ENCODE data around the gene ATXN7L1. TPM values are rescaled to one million over a fixed set of nuclear protein-coding genes. Genes with fewer than 3 reads are reported as not detected.
A peak's percentile ranks its signal among the peaks of the same experiment; 100 is the strongest.

Gene ATXN7L1
- total RNA-seq, 3 donors from 2014 or later: 19.7 to 29.5 (median 26.0) TPM

GRCh38 chr7:105680505-105681187 is 195.8 kb downstream of the ATXN7L1 start:
- no peaks in the 10 kb centered on the region for H3K36me3 ChIP-seq (ENCODE audit: low read depth)
- DNase-seq (no peak), ATAC-seq (no peak)
- no peak overlapping the region for H3K4me3 ChIP-seq
- H3K9me3 ChIP-seq: no peaks in the 10 kb centered on the region
- peaks cover 22% of the 10 kb centered on the region for H3K4me1 ChIP-seq (ENCODE audit: low read depth)
- TF ChIP-seq, protein P1, sequence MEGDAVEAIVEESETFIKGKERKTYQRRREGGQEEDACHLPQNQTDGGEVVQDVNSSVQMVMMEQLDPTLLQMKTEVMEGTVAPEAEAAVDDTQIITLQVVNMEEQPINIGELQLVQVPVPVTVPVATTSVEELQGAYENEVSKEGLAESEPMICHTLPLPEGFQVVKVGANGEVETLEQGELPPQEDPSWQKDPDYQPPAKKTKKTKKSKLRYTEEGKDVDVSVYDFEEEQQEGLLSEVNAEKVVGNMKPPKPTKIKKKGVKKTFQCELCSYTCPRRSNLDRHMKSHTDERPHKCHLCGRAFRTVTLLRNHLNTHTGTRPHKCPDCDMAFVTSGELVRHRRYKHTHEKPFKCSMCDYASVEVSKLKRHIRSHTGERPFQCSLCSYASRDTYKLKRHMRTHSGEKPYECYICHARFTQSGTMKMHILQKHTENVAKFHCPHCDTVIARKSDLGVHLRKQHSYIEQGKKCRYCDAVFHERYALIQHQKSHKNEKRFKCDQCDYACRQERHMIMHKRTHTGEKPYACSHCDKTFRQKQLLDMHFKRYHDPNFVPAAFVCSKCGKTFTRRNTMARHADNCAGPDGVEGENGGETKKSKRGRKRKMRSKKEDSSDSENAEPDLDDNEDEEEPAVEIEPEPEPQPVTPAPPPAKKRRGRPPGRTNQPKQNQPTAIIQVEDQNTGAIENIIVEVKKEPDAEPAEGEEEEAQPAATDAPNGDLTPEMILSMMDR (IDR thresholded peaks at IDR 0.05): no peak
- intact Hi-C loops (cut with DNase I, micrococcal nuclease): no loop called here

DNA sequence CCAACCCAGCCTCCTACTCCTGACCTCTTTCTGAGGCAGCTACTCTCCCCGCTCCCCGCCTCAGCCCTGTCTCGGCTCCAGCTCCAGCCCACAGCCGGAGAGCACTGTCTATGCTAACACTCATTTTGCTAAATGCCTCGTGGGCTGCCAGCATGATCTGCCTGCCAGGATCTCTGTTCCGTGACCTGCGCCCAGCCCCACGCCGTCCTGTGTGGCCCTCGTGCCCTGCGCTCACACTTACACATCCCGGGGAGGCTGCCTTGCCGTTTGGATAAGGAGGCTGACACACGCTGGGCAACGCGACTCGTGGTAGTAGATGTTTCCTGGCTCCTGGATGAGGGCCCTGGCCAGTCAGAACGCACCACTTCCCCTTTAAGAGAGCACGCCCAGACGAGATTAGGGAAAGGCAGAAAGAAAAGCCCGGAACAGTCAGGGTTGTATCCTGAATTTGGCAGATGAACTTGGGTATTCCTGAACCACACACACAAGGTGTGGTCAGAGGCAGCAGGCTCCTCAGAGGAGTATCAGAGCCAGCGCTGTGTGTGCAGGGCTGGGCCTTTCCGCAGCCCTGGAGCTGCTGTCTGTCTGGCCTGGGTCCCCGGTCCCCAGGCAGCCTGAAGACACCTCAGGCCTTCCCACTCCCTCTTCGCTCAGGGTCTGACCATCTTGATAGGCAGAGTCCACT is 197.4 kb downstream of the ATXN7L1 start:
- no peak overlapping the region for H3K4me3 ChIP-seq
- no peaks in the 10 kb centered on the region for H3K36me3 ChIP-seq (ENCODE audit: low read depth)
- intact Hi-C loops (cut with DNase I, micrococcal nuclease): no loop called here
- peaks cover 22% of the 10 kb centered on the region for H3K4me1 ChIP-seq (ENCODE audit: low read depth)
- ATAC-seq: peak; percentile 89
- TF ChIP-seq, protein P1 (IDR thresholded peaks at IDR 0.05): no peak
- DNase-seq: peak; percentile 81 to 88 (median 81)
- H3K9me3 ChIP-seq: no peaks in the 10 kb centered on the region

DNA sequence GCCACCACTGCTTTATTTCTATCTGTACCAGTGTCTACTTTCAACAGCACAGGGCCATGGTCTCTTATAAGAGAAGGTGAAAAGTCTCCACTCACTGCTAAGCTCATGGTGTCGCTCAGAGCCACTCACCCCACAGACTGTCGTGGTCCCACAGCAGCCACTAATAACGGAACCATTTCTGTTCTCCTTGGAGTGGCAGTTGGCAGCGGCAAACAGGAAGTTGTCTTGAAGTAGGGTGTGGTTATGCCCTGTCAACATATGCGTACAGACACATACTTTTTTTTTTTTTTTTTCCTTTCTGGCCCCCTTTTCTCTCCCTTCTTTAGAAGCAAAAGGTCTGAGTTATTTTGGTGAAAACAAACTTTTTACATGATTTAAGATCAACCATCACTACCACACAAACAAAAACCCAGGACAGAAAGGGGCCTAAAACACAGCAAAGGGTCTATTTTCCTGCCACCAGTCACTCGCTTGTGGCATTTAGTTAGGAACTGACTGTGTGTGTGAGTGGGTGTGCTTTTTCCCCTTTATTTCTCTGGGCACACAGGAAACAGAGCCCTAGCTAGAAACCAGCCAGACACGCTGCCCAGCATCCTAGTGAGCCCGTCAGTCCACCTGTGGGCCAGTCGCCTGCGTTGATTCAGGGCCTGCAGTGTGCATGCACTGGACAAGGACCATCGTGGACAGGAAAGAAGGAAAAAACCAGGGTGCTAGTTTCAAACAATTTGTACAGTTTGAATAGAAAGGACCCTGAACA is 198.4 kb downstream of the ATXN7L1 start:
- Histone ChIP-seq H3K4me1 (ENCODE audit: low read depth) (peaks cover 22% of the 10 kb centered on the region), H3K9me3 (no peaks in the 10 kb centered on the region), H3K36me3 (ENCODE audit: low read depth) (no peaks in the 10 kb centered on the region), H3K4me3 (no peak overlapping the region)
- peak; percentile 69 for ATAC-seq
- peak; percentile 53 to 70 (median 68) for DNase-seq
- TF ChIP-seq, protein P1 (IDR thresholded peaks at IDR 0.05): no peak
- intact Hi-C loops (cut with DNase I, micrococcal nuclease): no loop called here

- peak in 1 of 3 donors; percentile 29 for DNase-seq
These were observed 199.0 kb downstream of the ATXN7L1 start for GRCh38 chr7:105677410-105677730.

GRCh38 chr7:105675934-105676371 is 200.4 kb downstream of the ATXN7L1 start:
- DNase-seq: peak in 2 of 3 donors; percentile 46 to 76

More at GRCh38 chr7:105677410-105677730, 199.0 kb downstream of the ATXN7L1 start:
- Histone ChIP-seq H3K4me1 (ENCODE audit: low read depth) (peaks cover 22% of the 10 kb centered on the region), H3K4me3 (no peak overlapping the region), H3K9me3 (no peaks in the 10 kb centered on the region), H3K36me3 (ENCODE audit: low read depth) (no peaks in the 10 kb centered on the region)
- intact Hi-C loops (cut with DNase I, micrococcal nuclease): no loop called here
- TF ChIP-seq, protein P1 (IDR thresholded peaks at IDR 0.05): no peak
- peak; percentile 38 for ATAC-seq

More at GRCh38 chr7:105675934-105676371, 200.4 kb downstream of the ATXN7L1 start:
- intact Hi-C loops (cut with DNase I, micrococcal nuclease): no loop called here
- Histone ChIP-seq H3K9me3 (no peaks in the 10 kb centered on the region), H3K4me1 (ENCODE audit: low read depth) (peaks cover 22% of the 10 kb centered on the region), H3K36me3 (ENCODE audit: low read depth) (no peaks in the 10 kb centered on the region), H3K4me3 (no peak overlapping the region)
- TF ChIP-seq, protein P1 (IDR thresholded peaks at IDR 0.05): no peak
- no peak for ATAC-seq

All from mucosa of descending colon (tissue), 3 donors.